A549 (cell line): ENCODE data around the gene PTPRD. TPM values are rescaled to one million over a fixed set of nuclear protein-coding genes. Genes with fewer than 3 reads are reported as not detected.

Experiments
- ATAC-seq, 2 experiments: fragments of 200-7000 bp in 1 of 2; fragments of >200 bp in 1 of 2; cut with Nextera tagmentation in 1 of 2; cut with Tn5 transposase in 1 of 2; 3 replicates each; pipeline versions ENCODE4 v1.8.0 to v1.9.1; 2018 to 2020; ENCODE audit warnings: mild to moderate bottlenecking in 1 of 2, moderate library complexity in 1 of 2
- CTCF ChIA-PET: fragments of 300-600 bp; sonication (Branson Sonifier 250); formaldehyde crosslinking; extraction: SDS; loops from one replicate; lab custom pipeline; 2021; ENCODE audit warnings: antibody characterized with exemption, inconsistent platforms; lab: Yijun Ruan, JAX
- POLR2A ChIA-PET: fragments of 350-600 bp; formaldehyde crosslinking; extraction: SDS; loops from one replicate; lab custom pipeline; 2021; ENCODE audit warnings: antibody characterized with exemption, inconsistent platforms; lab: Yijun Ruan, JAX
- DNase-seq, 2 experiments: peaks; one replicate each; pipeline versions ENCODE4 v3.0.0 to v3.0.0-alpha.2; 2011 to 2016; ENCODE audit warnings: low read depth in 1 of 2, low spot score in 1 of 2
- FAIRE-seq: peaks from 2 replicates; lab custom pipeline; 2011; peaks lifted over from hg19 to GRCh38; lab: Jason Lieb, UNC
- H3K27ac ChIP-seq, 2 experiments: fragments of >200 bp; sonication (Bioruptor Twin); formaldehyde crosslinking; 3 replicates each; pipeline ENCODE4 v1.5.1; 2016 to 2017
- H3K4me1 ChIP-seq: fragments of >200 bp; sonication (Bioruptor Twin); formaldehyde crosslinking; 3 replicates; pipeline ENCODE4 v1.6.1; 2016
- H3K4me2 ChIP-seq: fragments of >200 bp; sonication (Bioruptor Twin); formaldehyde crosslinking; 3 replicates; pipeline ENCODE4 v1.6.1; 2016
- H3K4me3 ChIP-seq: fragments of >200 bp; sonication (Bioruptor Twin); formaldehyde crosslinking; 3 replicates; pipeline ENCODE4 v1.5.1; 2016
- H3K9me3 ChIP-seq: fragments of >200 bp; sonication (Bioruptor Twin); formaldehyde crosslinking; 3 replicates; pipeline ENCODE4 v1.6.1; 2016
- BCL3 ChIP-seq: fragments of >200 bp; sonication (Bioruptor Twin); formaldehyde crosslinking; IDR thresholded peaks from 3 replicates; pipeline ENCODE4 v1.6.1; 2016
- BHLHE40 ChIP-seq: IDR thresholded peaks from 2 replicates; pipeline ENCODE4 v1.6.1; 2012; ENCODE audit warnings: low read depth, low read length, inconsistent platforms
- CBX2 ChIP-seq: fragments of 200-600 bp; sonication (generic); IDR thresholded peaks from 2 replicates; pipeline ENCODE4 v1.6.1; 2016; ENCODE audit warnings: low read depth, mild to moderate bottlenecking, borderline replicate concordance
- CEBPB ChIP-seq, 2 experiments: fragments of >200 bp in 1 of 2; sonication (Bioruptor Twin) in 1 of 2; formaldehyde crosslinking in 1 of 2; IDR thresholded peaks; 2 replicates each; pipeline ENCODE4 v1.6.1; 2012 to 2016
- ESRRA ChIP-seq: fragments of 150-350 bp; IDR thresholded peaks from 2 replicates; pipeline ENCODE4 v1.6.1; 2014; ENCODE audit warnings: mild to moderate bottlenecking, low read length, borderline replicate concordance
- FOXS1 ChIP-seq: fragments of 250-450 bp; sonication (Bioruptor Pico); IDR thresholded peaks from 2 replicates; pipeline ENCODE4 v1.5.0; 2020; ENCODE audit warnings: mild to moderate bottlenecking, moderate library complexity
- GATA3 ChIP-seq: IDR thresholded peaks from 2 replicates; pipeline ENCODE4 v1.6.1; 2012; ENCODE audit warnings: borderline replicate concordance
- MAX ChIP-seq: IDR thresholded peaks from 2 replicates; pipeline ENCODE4 v1.6.1; 2012
- MAZ ChIP-seq: fragments of 150-350 bp; IDR thresholded peaks from 2 replicates; pipeline ENCODE4 v1.6.1; 2014; ENCODE audit warnings: antibody characterized with exemption, low read depth, low read length, borderline replicate concordance
- MYC ChIP-seq: IDR thresholded peaks from 2 replicates; pipeline ENCODE4 v1.6.1; 2012; ENCODE audit warnings: mild to moderate bottlenecking, inconsistent platforms, low read length, improper control_type of control experiment, borderline replicate concordance
- NPAS2 ChIP-seq: fragments of 250-450 bp; sonication (Bioruptor Pico); IDR thresholded peaks from 2 replicates; pipeline ENCODE4 v1.8.0; 2022; ENCODE audit warnings: mild to moderate bottlenecking, moderate library complexity, borderline replicate concordance
- NR3C1 ChIP-seq: fragments of >200 bp; sonication (Bioruptor Twin); formaldehyde crosslinking; IDR thresholded peaks from 3 replicates; pipeline ENCODE4 v1.6.1; 2017
- PHF8 ChIP-seq: fragments of 200-600 bp; sonication (generic); IDR thresholded peaks from 2 replicates; pipeline ENCODE4 v1.6.1; 2016; ENCODE audit warnings: low read depth, mild to moderate bottlenecking, antibody characterized with exemption, moderate library complexity, borderline replicate concordance
- RARB ChIP-seq: fragments of 250-450 bp; sonication (Bioruptor Pico); IDR thresholded peaks from 2 replicates; pipeline ENCODE4 v1.8.0; 2021; ENCODE audit warnings: mild to moderate bottlenecking, moderate library complexity
- RCOR1 ChIP-seq: fragments of 150-350 bp; IDR thresholded peaks from 2 replicates; pipeline ENCODE4 v1.6.1; 2014; ENCODE audit warnings: antibody characterized with exemption, low read length, low read depth
- RNF2 ChIP-seq: fragments of 200-600 bp; sonication (generic); IDR thresholded peaks from 2 replicates; pipeline ENCODE4 v1.6.1; 2016; ENCODE audit warnings: low read depth, mild to moderate bottlenecking, antibody characterized with exemption, moderate library complexity, borderline replicate concordance
- SMC3 ChIP-seq: fragments of >200 bp; sonication (Bioruptor Twin); formaldehyde crosslinking; IDR thresholded peaks from 3 replicates; pipeline ENCODE4 v1.6.1; 2018; ENCODE audit warnings: inconsistent platforms
- TP53 ChIP-seq: fragments of 250-450 bp; sonication (Bioruptor Pico); IDR thresholded peaks from 2 replicates; pipeline ENCODE4 v1.5.0; 2021; ENCODE audit warnings: mild to moderate bottlenecking, moderate library complexity
- ZFP36 ChIP-seq: fragments of 450-650 bp; IDR thresholded peaks from 2 replicates; pipeline ENCODE4 v1.6.1; 2014; ENCODE audit warnings: borderline replicate concordance; ENCODE audit not compliant: partially characterized antibody
- WGBS: methylation state at CpG from one replicate; pipeline ENCODE4 v1.1.6; 2017; ENCODE audit errors: missing lambda C conversion rate; 5-methylcytosine and 5-hydroxymethylcytosine counted together
- polyA plus RNA-seq, 4 experiments: library from polyadenylated mRNA; depleted of rRNA in 3 of 4; stranded (reverse); fragments of >200 nt; fragmentation: RNase III in 1 of 4; extraction: RNeasy Plus Mini Kit Qiagen cat#74134 plus additional on column Dnase treatment in 1 of 4; gene quantifications; 2 replicates in 3 of 4; 3 replicates in 1 of 4; pipeline ENCODE4 v1.2.3, GENCODE V29; 2011 to 2017
- TF ChIP-seq, protein P1 (sequence below): fragments of 200-600 bp; sonication (generic); IDR thresholded peaks from 2 replicates; pipeline ENCODE4 v1.6.1; 2016; ENCODE audit warnings: antibody characterized with exemption, mild to moderate bottlenecking, moderate library complexity
- TF ChIP-seq, protein P2 (sequence below): fragments of 250-450 bp; sonication (Bioruptor Pico); IDR thresholded peaks from 2 replicates; pipeline ENCODE4 v1.5.0; 2020; ENCODE audit warnings: low read depth, mild to moderate bottlenecking, moderate library complexity
- TF ChIP-seq, protein P3 (sequence below): fragments of 450-650 bp; IDR thresholded peaks from 2 replicates; pipeline ENCODE4 v1.6.1; 2014; ENCODE audit warnings: antibody characterized with exemption
- TF ChIP-seq, protein P4 (sequence below): IDR thresholded peaks from 2 replicates; pipeline ENCODE4 v1.6.1; 2012

Gene PTPRD
- polyA plus RNA-seq, 2 of the 4 experiments (the other 2 are of a cell fraction) = 0.39 to 1.3 TPM

- CTCF ChIA-PET = no interaction called here
- H3K4me2 ChIP-seq = no peak overlapping the region
- POLR2A ChIA-PET = no interaction called here
- WGBS = 30% methylated on average over 3 of the region's 3 CpGs
- no peak overlapping the region for H3K27ac ChIP-seq
- no peak for DNase-seq
- H3K9me3 ChIP-seq = no peaks in the 10 kb centered on the region
- TF ChIP-seq MAX = no peak
- TF ChIP-seq, protein P1, sequence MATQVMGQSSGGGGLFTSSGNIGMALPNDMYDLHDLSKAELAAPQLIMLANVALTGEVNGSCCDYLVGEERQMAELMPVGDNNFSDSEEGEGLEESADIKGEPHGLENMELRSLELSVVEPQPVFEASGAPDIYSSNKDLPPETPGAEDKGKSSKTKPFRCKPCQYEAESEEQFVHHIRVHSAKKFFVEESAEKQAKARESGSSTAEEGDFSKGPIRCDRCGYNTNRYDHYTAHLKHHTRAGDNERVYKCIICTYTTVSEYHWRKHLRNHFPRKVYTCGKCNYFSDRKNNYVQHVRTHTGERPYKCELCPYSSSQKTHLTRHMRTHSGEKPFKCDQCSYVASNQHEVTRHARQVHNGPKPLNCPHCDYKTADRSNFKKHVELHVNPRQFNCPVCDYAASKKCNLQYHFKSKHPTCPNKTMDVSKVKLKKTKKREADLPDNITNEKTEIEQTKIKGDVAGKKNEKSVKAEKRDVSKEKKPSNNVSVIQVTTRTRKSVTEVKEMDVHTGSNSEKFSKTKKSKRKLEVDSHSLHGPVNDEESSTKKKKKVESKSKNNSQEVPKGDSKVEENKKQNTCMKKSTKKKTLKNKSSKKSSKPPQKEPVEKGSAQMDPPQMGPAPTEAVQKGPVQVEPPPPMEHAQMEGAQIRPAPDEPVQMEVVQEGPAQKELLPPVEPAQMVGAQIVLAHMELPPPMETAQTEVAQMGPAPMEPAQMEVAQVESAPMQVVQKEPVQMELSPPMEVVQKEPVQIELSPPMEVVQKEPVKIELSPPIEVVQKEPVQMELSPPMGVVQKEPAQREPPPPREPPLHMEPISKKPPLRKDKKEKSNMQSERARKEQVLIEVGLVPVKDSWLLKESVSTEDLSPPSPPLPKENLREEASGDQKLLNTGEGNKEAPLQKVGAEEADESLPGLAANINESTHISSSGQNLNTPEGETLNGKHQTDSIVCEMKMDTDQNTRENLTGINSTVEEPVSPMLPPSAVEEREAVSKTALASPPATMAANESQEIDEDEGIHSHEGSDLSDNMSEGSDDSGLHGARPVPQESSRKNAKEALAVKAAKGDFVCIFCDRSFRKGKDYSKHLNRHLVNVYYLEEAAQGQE = no peak
- no peak for TF ChIP-seq CEBPB (IDR thresholded peaks at IDR 0.05)
- TF ChIP-seq SMC3 = no peak
- no peak for TF ChIP-seq NR3C1
- TF ChIP-seq PHF8 = no peak
- TF ChIP-seq MAZ = no peak
- TF ChIP-seq FOXS1 (CRISPR knock-in tag) = no peak
- TF ChIP-seq GATA3 = no peak
- no peak for TF ChIP-seq BCL3
- no peak for TF ChIP-seq RNF2
- TF ChIP-seq MYC = no peak
- TF ChIP-seq NPAS2 (CRISPR knock-in tag) = no peak
- no peak for TF ChIP-seq BHLHE40
- ATAC-seq = no peak
- H3K4me3 ChIP-seq = no peak overlapping the region
- no peak for FAIRE-seq
- H3K4me1 ChIP-seq = no peaks in the 10 kb centered on the region
These were observed 400.1 kb downstream of the PTPRD start for GRCh38 chr9:10212702-10213101.

GRCh38 chr9:10208691-10209069 is 404.1 kb downstream of the PTPRD start:
- no peak for ATAC-seq

More at GRCh38 chr9:10208691-10209069, 404.1 kb downstream of the PTPRD start:
- DNase-seq (no peak), FAIRE-seq (no peak)
- H3K9me3 ChIP-seq = no peaks in the 10 kb centered on the region
- TF ChIP-seq NPAS2 (CRISPR knock-in tag) (no peak), CBX2 (no peak), NR3C1 (no peak), TP53 (CRISPR knock-in tag) (no peak), FOXS1 (CRISPR knock-in tag) (no peak), ZFP36 (no peak), RARB (CRISPR knock-in tag) (no peak), RCOR1 (no peak), SMC3 (no peak), ESRRA (no peak)
- TF ChIP-seq, protein P1 = no peak
- TF ChIP-seq, protein P2, sequence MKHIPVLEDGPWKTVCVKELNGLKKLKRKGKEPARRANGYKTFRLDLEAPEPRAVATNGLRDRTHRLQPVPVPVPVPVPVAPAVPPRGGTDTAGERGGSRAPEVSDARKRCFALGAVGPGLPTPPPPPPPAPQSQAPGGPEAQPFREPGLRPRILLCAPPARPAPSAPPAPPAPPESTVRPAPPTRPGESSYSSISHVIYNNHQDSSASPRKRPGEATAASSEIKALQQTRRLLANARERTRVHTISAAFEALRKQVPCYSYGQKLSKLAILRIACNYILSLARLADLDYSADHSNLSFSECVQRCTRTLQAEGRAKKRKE = no peak
- TF ChIP-seq, protein P3, sequence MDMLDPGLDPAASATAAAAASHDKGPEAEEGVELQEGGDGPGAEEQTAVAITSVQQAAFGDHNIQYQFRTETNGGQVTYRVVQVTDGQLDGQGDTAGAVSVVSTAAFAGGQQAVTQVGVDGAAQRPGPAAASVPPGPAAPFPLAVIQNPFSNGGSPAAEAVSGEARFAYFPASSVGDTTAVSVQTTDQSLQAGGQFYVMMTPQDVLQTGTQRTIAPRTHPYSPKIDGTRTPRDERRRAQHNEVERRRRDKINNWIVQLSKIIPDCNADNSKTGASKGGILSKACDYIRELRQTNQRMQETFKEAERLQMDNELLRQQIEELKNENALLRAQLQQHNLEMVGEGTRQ = no peak
- TF ChIP-seq, protein P4, sequence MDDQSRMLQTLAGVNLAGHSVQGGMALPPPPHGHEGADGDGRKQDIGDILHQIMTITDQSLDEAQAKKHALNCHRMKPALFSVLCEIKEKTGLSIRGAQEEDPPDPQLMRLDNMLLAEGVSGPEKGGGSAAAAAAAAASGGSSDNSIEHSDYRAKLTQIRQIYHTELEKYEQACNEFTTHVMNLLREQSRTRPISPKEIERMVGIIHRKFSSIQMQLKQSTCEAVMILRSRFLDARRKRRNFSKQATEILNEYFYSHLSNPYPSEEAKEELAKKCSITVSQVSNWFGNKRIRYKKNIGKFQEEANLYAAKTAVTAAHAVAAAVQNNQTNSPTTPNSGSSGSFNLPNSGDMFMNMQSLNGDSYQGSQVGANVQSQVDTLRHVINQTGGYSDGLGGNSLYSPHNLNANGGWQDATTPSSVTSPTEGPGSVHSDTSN = no peak
- WGBS = 34% methylated on average over 3 of the region's 3 CpGs
- POLR2A ChIA-PET = no interaction called here
- CTCF ChIA-PET = no interaction called here
- no peak overlapping the region for H3K27ac ChIP-seq
- H3K4me3 ChIP-seq = peak overlapping the region; percentile 25; the same call in 2 of the 3 replicates
- H3K4me1 ChIP-seq = no peaks in the 10 kb centered on the region
- H3K4me2 ChIP-seq = peak overlapping the region; percentile 54
